IMR-90 (cell line): Measurements from ENCODE around the gene C1QTNF12. TPM values are rescaled to one million over a fixed set of nuclear protein-coding genes. Genes with fewer than 3 reads are reported as not detected.

Experiments used
- microRNA-seq, 2 experiments: library from miRNA; stranded (forward) in 1 of 2; unstranded in 1 of 2; fragments of 10-50 nt in 1 of 2; fragments of <30 nt in 1 of 2; gene quantifications in 1 of 2; microRNA quantifications in 1 of 2; one replicate each; pipeline versions ENCODE3 to v1.1.0; 2013 to 2020; ENCODE audit not compliant: insufficient read depth in 1 of 2, insufficient read length in 1 of 2, unreplicated experiment in 1 of 2
- polyA plus RNA-seq, 3 experiments: library from polyadenylated mRNA; depleted of rRNA; stranded (reverse); fragments of >200 nt; gene quantifications; 2 replicates each; pipeline ENCODE4 v1.2.3, GENCODE V29; 2012; ENCODE audit warnings: low replicate concordance in 1 of 3
- small RNA-seq, 5 experiments: library from RNA; depleted of rRNA; stranded (forward); fragments of <200 nt; gene quantifications; one replicate each; pipeline ENCODE3, GENCODE V24; 2012
- total RNA-seq: library from RNA; depleted of rRNA; stranded (reverse); fragments of >200 nt; gene quantifications from 2 replicates; pipeline ENCODE4 v1.2.3, GENCODE V29; 2012; rRNA removed

The C1QTNF12 gene
- total and polyA plus RNA-seq, 2 of the 4 experiments (the other 2 are of a cell fraction), result 0.36 to 1.1 TPM

Small RNA genes within 50 kb of the gene (microRNA-seq; reads per million reads assigned to microRNA genes)
- gene MIR6726, result 2.2 to 6.2 reads per million in 2 experiments

Small RNA genes within 50 kb of the gene (small RNA-seq; reads per million reads assigned to genes)
- 0 reads per million in 5 experiments for gene MIR6726

Other genes with a start within 250 kb of the C1QTNF12 start
- gene HES4, start 246.6 kb downstream of the C1QTNF12 start, total RNA-seq, result 1.4 and 3.1 TPM in 2 replicates
- 11.7 and 18.9 TPM in 2 replicates for gene HES4, start 246.6 kb downstream of the C1QTNF12 start, polyA plus RNA-seq (2012; rRNA removed)
- gene ISG15, start 233.2 kb downstream of the C1QTNF12 start, total RNA-seq, result 92.2 and 105 TPM in 2 replicates
- gene ISG15, start 233.2 kb downstream of the C1QTNF12 start, polyA plus RNA-seq (2012; rRNA removed), result 99.1 and 138 TPM in 2 replicates
- gene AGRN, start 226.6 kb downstream of the C1QTNF12 start, total RNA-seq, result 8.1 and 11.4 TPM in 2 replicates
- gene AGRN, start 226.6 kb downstream of the C1QTNF12 start, polyA plus RNA-seq (2012; rRNA removed), result 115 and 124 TPM in 2 replicates
- not detected in 2 replicates for gene RNF223, start 172.4 kb downstream of the C1QTNF12 start, total RNA-seq
- gene RNF223, start 172.4 kb downstream of the C1QTNF12 start, polyA plus RNA-seq (2012; rRNA removed), result not detected in 2 replicates
- gene C1orf159, start 130.6 kb downstream of the C1QTNF12 start, total RNA-seq, result 2.5 and 2.9 TPM in 2 replicates
- gene C1orf159, start 130.6 kb downstream of the C1QTNF12 start, polyA plus RNA-seq (2012; rRNA removed), result 12.6 and 15.5 TPM in 2 replicates
- gene TTLL10, start 72.8 kb downstream of the C1QTNF12 start, total RNA-seq, result not detected in 2 replicates
- gene TTLL10, start 72.8 kb downstream of the C1QTNF12 start, polyA plus RNA-seq (2012; rRNA removed), result not detected in 2 replicates
- gene TNFRSF18, start 40.1 kb downstream of the C1QTNF12 start, total RNA-seq, result 0.18 TPM in 1 of 2 replicates, not detected in the other
- gene TNFRSF18, start 40.1 kb downstream of the C1QTNF12 start, polyA plus RNA-seq (2012; rRNA removed), result 1.0 and 1.2 TPM in 2 replicates
- not detected in 2 replicates for gene TNFRSF4, start 32.6 kb downstream of the C1QTNF12 start, total RNA-seq
- gene TNFRSF4, start 32.6 kb downstream of the C1QTNF12 start, polyA plus RNA-seq (2012; rRNA removed), result 0.15 and 0.44 TPM in 2 replicates
- 57.0 and 69.4 TPM in 2 replicates for gene SDF4, start 14.7 kb downstream of the C1QTNF12 start, total RNA-seq
- 250 and 252 TPM in 2 replicates for gene SDF4, start 14.7 kb downstream of the C1QTNF12 start, polyA plus RNA-seq (2012; rRNA removed)
- 12.2 and 18.3 TPM in 2 replicates for gene B3GALT6, start 14.5 kb downstream of the C1QTNF12 start, total RNA-seq
- 23.0 and 29.2 TPM in 2 replicates for gene B3GALT6, start 14.5 kb downstream of the C1QTNF12 start, polyA plus RNA-seq (2012; rRNA removed)
- 20.3 and 20.6 TPM in 2 replicates for gene UBE2J2, start 27.1 kb upstream of the C1QTNF12 start, total RNA-seq
- 62.3 and 67.5 TPM in 2 replicates for gene UBE2J2, start 27.1 kb upstream of the C1QTNF12 start, polyA plus RNA-seq (2012; rRNA removed)
- gene SCNN1D, start 33.7 kb upstream of the C1QTNF12 start, total RNA-seq, result 0.18 and 0.28 TPM in 2 replicates
- 3.7 and 4.4 TPM in 2 replicates for gene SCNN1D, start 33.7 kb upstream of the C1QTNF12 start, polyA plus RNA-seq (2012; rRNA removed)
- 13.3 and 15.3 TPM in 2 replicates for gene ACAP3, start 61.2 kb upstream of the C1QTNF12 start, total RNA-seq
- 58.2 and 75.2 TPM in 2 replicates for gene ACAP3, start 61.2 kb upstream of the C1QTNF12 start, polyA plus RNA-seq (2012; rRNA removed)
- gene PUSL1, start 61.9 kb upstream of the C1QTNF12 start, total RNA-seq, result 10.9 and 13.3 TPM in 2 replicates
- 33.0 and 43.6 TPM in 2 replicates for gene PUSL1, start 61.9 kb upstream of the C1QTNF12 start, polyA plus RNA-seq (2012; rRNA removed)
- gene INTS11, start 77.9 kb upstream of the C1QTNF12 start, total RNA-seq, result 52.5 and 56.1 TPM in 2 replicates
- gene INTS11, start 77.9 kb upstream of the C1QTNF12 start, polyA plus RNA-seq (2012; rRNA removed), result 123 and 134 TPM in 2 replicates
- 2.7 and 3.1 TPM in 2 replicates for gene CPTP, start 78.1 kb upstream of the C1QTNF12 start, total RNA-seq
- gene CPTP, start 78.1 kb upstream of the C1QTNF12 start, polyA plus RNA-seq (2012; rRNA removed), result 12.1 and 15.4 TPM in 2 replicates
- gene TAS1R3, start 84.6 kb upstream of the C1QTNF12 start, total RNA-seq, result under 0.01 TPM in 1 of 2 replicates, not detected in the other
- gene TAS1R3, start 84.6 kb upstream of the C1QTNF12 start, polyA plus RNA-seq (2012; rRNA removed), result 0.05 and 0.06 TPM in 2 replicates
- gene DVL1, start 102.7 kb upstream of the C1QTNF12 start, total RNA-seq, result 27.2 and 27.5 TPM in 2 replicates
- 35.9 and 47.6 TPM in 2 replicates for gene DVL1, start 102.7 kb upstream of the C1QTNF12 start, polyA plus RNA-seq (2012; rRNA removed)
- 92.5 and 97.8 TPM in 2 replicates for gene MXRA8, start 111.8 kb upstream of the C1QTNF12 start, total RNA-seq
- 469 and 502 TPM in 2 replicates for gene MXRA8, start 111.8 kb upstream of the C1QTNF12 start, polyA plus RNA-seq (2012; rRNA removed)
- gene AURKAIP1, start 128.5 kb upstream of the C1QTNF12 start, total RNA-seq, result 45.7 and 63.0 TPM in 2 replicates
- 107 and 129 TPM in 2 replicates for gene AURKAIP1, start 128.5 kb upstream of the C1QTNF12 start, polyA plus RNA-seq (2012; rRNA removed)
- 53.9 and 61.1 TPM in 2 replicates for gene CCNL2, start 152.6 kb upstream of the C1QTNF12 start, total RNA-seq
- 209 and 239 TPM in 2 replicates for gene CCNL2, start 152.6 kb upstream of the C1QTNF12 start, polyA plus RNA-seq (2012; rRNA removed)
- 141 and 149 TPM in 2 replicates for gene MRPL20, start 160.6 kb upstream of the C1QTNF12 start, total RNA-seq
- 157 and 172 TPM in 2 replicates for gene MRPL20, start 160.6 kb upstream of the C1QTNF12 start, polyA plus RNA-seq (2012; rRNA removed)
- gene ANKRD65, start 174.6 kb upstream of the C1QTNF12 start, total RNA-seq, result under 0.01 TPM in 1 of 2 replicates, not detected in the other
- 0.09 and 0.11 TPM in 2 replicates for gene ANKRD65, start 174.6 kb upstream of the C1QTNF12 start, polyA plus RNA-seq (2012; rRNA removed)
- 0.83 and 1.1 TPM in 2 replicates for gene VWA1, start 189.0 kb upstream of the C1QTNF12 start, total RNA-seq
- 6.1 and 9.2 TPM in 2 replicates for gene VWA1, start 189.0 kb upstream of the C1QTNF12 start, polyA plus RNA-seq (2012; rRNA removed)
- not detected in 2 replicates for gene ATAD3C, start 203.0 kb upstream of the C1QTNF12 start, total RNA-seq
- gene ATAD3C, start 203.0 kb upstream of the C1QTNF12 start, polyA plus RNA-seq (2012; rRNA removed), result not detected in 2 replicates
- gene ATAD3B, start 225.0 kb upstream of the C1QTNF12 start, total RNA-seq, result 13.8 and 28.6 TPM in 2 replicates
- gene ATAD3B, start 225.0 kb upstream of the C1QTNF12 start, polyA plus RNA-seq (2012; rRNA removed), result 29.0 and 38.7 TPM in 2 replicates